Lower leg skin (tissue), 4 donors: ENCODE results near the gene EIF4EBP2. TPM values are rescaled to one million over a fixed set of nuclear protein-coding genes. Genes with fewer than 3 reads are reported as not detected.

ENCODE experiments used
- DNase-seq, 2 donors: peaks; one replicate each; pipeline ENCODE4 v3.0.0-alpha.2; 2019; ENCODE audit warnings: low spot score in 2 of 2
- H3K4me3 ChIP-seq: fragments of 200-600 bp; sonication (generic); 2 replicates; pipeline ENCODE4 v1.5.1; 2017; ENCODE audit warnings: mild to moderate bottlenecking, low read depth; ENCODE audit not compliant: poor library complexity, severe bottlenecking
- CTCF ChIP-seq, 3 donors: fragments of 450-650 bp; IDR thresholded peaks; one replicate each; pipeline ENCODE4 v1.5.1; 2016; ENCODE audit warnings: antibody characterized with exemption in 3 of 3, mild to moderate bottlenecking in 3 of 3, moderate library complexity in 2 of 3
- POLR2A ChIP-seq, 2 donors: fragments of 450-650 bp; IDR thresholded peaks; one replicate each; pipeline ENCODE4 v1.6.1; 2016 to 2017; ENCODE audit warnings: antibody characterized with exemption in 2 of 2, mild to moderate bottlenecking in 1 of 2, moderate library complexity in 1 of 2
- WGBS, 2 donors: methylation state at CpG; one replicate each; pipeline ENCODE4 v1.1.5; 2018; 5-methylcytosine and 5-hydroxymethylcytosine counted together
- intact Hi-C: fragments of 100-400 bp; cut with DNase I; formaldehyde crosslinking; loops from one replicate; pipeline ENCODE4 v1.15.0; 2023; ENCODE audit warnings: low total_unique reads
- total RNA-seq, 4 donors: library from RNA; depleted of rRNA; stranded (reverse); fragments of >200 nt; gene quantifications; one replicate each; pipeline ENCODE4 v1.1.0, GENCODE V29; 2016

Gene EIF4EBP2
- total RNA-seq, 4 donors from 2014 or later: 40.2 to 68.0 (median 58.9) TPM

DNA sequence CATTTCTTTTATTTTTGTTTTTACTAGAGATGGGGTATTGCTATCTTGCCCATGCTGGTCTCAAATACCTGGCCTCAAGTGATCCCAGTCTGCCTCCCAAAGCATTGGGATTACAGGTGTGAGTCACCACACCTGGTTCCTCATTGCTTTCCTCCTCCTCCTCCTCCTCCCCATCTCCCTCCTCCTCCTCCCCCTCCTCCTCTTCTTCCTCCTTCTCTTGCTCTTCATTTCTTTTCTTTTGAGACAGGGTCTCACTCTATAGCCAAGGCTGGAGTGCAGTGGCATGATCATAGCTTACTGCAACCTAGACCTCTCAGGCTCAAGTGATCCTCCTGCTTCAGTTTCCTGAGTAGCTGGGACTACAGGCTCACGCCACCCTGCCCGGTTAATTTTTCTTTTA is 43.7 kb upstream of the EIF4EBP2 start:
- WGBS, 2 donors: 92 to 100% methylated on average over 2 of the region's 2 CpGs
- H3K4me3 ChIP-seq: no peak overlapping the region
- intact Hi-C loops: no loop called here
- TF ChIP-seq CTCF (IDR thresholded peaks at IDR 0.05): no peak
- no peak for TF ChIP-seq POLR2A (IDR thresholded peaks at IDR 0.05)
- DNase-seq: no peak

DNA sequence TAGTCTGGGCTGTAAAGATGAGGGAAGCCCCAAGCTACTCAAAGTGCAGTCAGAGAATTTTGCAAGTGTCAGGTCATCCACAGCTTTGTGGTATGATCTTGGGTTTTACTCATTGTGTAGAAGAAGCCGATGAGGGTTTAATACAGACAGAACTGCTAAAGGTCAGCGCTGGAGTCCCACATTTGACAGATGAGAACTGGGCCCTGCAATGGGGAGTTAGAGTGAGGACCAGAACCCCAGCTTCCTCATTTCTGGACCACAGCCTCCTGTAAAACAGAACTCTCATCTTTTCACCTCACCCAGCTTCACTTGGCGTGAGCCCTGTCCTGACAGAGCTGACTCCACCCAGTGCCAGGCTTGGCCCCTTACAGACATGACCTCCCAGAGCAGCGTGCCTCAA is 41.6 kb upstream of the EIF4EBP2 start:
- no peak for DNase-seq
- intact Hi-C loops: no loop called here
- no peak for TF ChIP-seq POLR2A (IDR thresholded peaks at IDR 0.05)
- TF ChIP-seq CTCF (IDR thresholded peaks at IDR 0.05): no peak
- 75 to 82% methylated on average over 4 of the region's 4 CpGs for WGBS, 2 donors
- no peak overlapping the region for H3K4me3 ChIP-seq

GRCh38 chr10:70363292-70363691 is 40.7 kb upstream of the EIF4EBP2 start:
- no peak overlapping the region for H3K4me3 ChIP-seq
- DNase-seq: no peak
- intact Hi-C loops: no loop called here
- no peak for TF ChIP-seq CTCF (IDR thresholded peaks at IDR 0.05)
- no peak for TF ChIP-seq POLR2A (IDR thresholded peaks at IDR 0.05)
- 56 to 58% methylated on average over 1 of the region's 1 CpG for WGBS, 2 donors

GRCh38 chr10:70363971-70364771 is 39.8 kb upstream of the EIF4EBP2 start:
- H3K4me3 ChIP-seq: no peak overlapping the region
- intact Hi-C loops: no loop called here
- TF ChIP-seq POLR2A (IDR thresholded peaks at IDR 0.05): no peak
- TF ChIP-seq CTCF (IDR thresholded peaks at IDR 0.05): peak in 1 of 3 donors; percentile 92
- WGBS, 2 donors: 8 to 18% methylated on average over 13 to 14 of the region's 15 CpGs
- peak; percentile 93 to 98 for DNase-seq

- DNase-seq: no peak
- WGBS, 2 donors: 25% methylated on average over 2 of the region's 2 CpGs
- TF ChIP-seq CTCF (IDR thresholded peaks at IDR 0.05) (no peak), POLR2A (IDR thresholded peaks at IDR 0.05) (no peak)
- intact Hi-C loops: loop anchor here (5.0 kb wide), 1 partner anchor 142 kb away; no protein-coding TSS in a partner anchor
- no peak overlapping the region for H3K4me3 ChIP-seq
Observed at GRCh38 chr10:70364772-70365091, 39.2 kb upstream of the EIF4EBP2 start.
